Measurements from ENCODE around the gene ZC3H12C. TPM values are rescaled to one million over a fixed set of nuclear protein-coding genes. Genes with fewer than 3 reads are reported as not detected.
"Not testable (repeated sequence)": the region's sequence is repeated elsewhere in the genome, so short reads cannot be mapped to it uniquely, and the experiment has no call there.

ZC3H12C gene
- total and polyA plus RNA-seq, 7 donors: 1.8 to 21.7 (median 16.4) TPM

GRCh38 chr11:110186867-110187266 is 93.7 kb downstream of the ZC3H12C start:
- Histone ChIP-seq H3K27me3 (no peaks in the 10 kb centered on the region), H3K27ac (no peak overlapping the region), H3K36me3 (no peaks in the 10 kb centered on the region), H3K9me3 (no peaks in the 10 kb centered on the region), H3K4me1 (no peaks in the 10 kb centered on the region), H3K4me3 (no peak overlapping the region)
- TF ChIP-seq CTCF (IDR thresholded peaks at IDR 0.05) (no peak), POLR2AphosphoS5 (IDR thresholded peaks at IDR 0.05) (no peak), POLR2A (IDR thresholded peaks at IDR 0.05) (no peak), EP300 (IDR thresholded peaks at IDR 0.05) (no peak)
- intact Hi-C loops (cut with DNase I): no loop called here
- 87 to 91% methylated on average over 4 of the region's 4 CpGs for WGBS, 2 donors
- no peak for DNase-seq

GRCh38 chr11:110187731-110188130 is 94.5 kb downstream of the ZC3H12C start:
- intact Hi-C loops (cut with DNase I): no loop called here

GRCh38 chr11:110190885-110191284 is 97.7 kb downstream of the ZC3H12C start:
- H3K27ac ChIP-seq: no peak overlapping the region
- DNase-seq: no peak
- no peaks in the 10 kb centered on the region for H3K27me3 ChIP-seq
- H3K36me3 ChIP-seq: no peaks in the 10 kb centered on the region
- H3K9me3 ChIP-seq: no peaks in the 10 kb centered on the region
- no peak overlapping the region for H3K4me3 ChIP-seq
- intact Hi-C loops (cut with DNase I): loop anchor here (10.0 kb wide), 1 partner anchor 246 kb away; no protein-coding TSS in a partner anchor
- TF ChIP-seq EP300 (IDR thresholded peaks at IDR 0.05) (no peak), CTCF (IDR thresholded peaks at IDR 0.05) (no peak), POLR2A (IDR thresholded peaks at IDR 0.05) (no peak), POLR2AphosphoS5 (IDR thresholded peaks at IDR 0.05) (no peak)
- H3K4me1 ChIP-seq: no peaks in the 10 kb centered on the region
- WGBS, 2 donors: 85 to 89% methylated on average over 1 of the region's 1 CpG

More at GRCh38 chr11:110187731-110188130, 94.5 kb downstream of the ZC3H12C start:
- H3K4me3 ChIP-seq: no peak overlapping the region
- no peak for DNase-seq
- H3K4me1 ChIP-seq: no peaks in the 10 kb centered on the region
- whole genome bisulfite sequencing, 2 donors: 86 to 96% methylated on average over 6 of the region's 6 CpGs
- H3K27ac ChIP-seq: no peak overlapping the region
- no peaks in the 10 kb centered on the region for H3K36me3 ChIP-seq
- TF ChIP-seq POLR2AphosphoS5 (IDR thresholded peaks at IDR 0.05): no peak
- no peak for TF ChIP-seq EP300 (IDR thresholded peaks at IDR 0.05)
- no peak for TF ChIP-seq POLR2A (IDR thresholded peaks at IDR 0.05)
- no peak for TF ChIP-seq CTCF (IDR thresholded peaks at IDR 0.05)
- no peaks in the 10 kb centered on the region for H3K27me3 ChIP-seq
- H3K9me3 ChIP-seq: no peaks in the 10 kb centered on the region

GRCh38 chr11:110192604-110193282 is 99.6 kb downstream of the ZC3H12C start:
- 73 to 91% methylated on average over 4 of the region's 4 CpGs for WGBS, 2 donors
- not testable (repeated sequence) for H3K9me3 ChIP-seq, H3K27me3 ChIP-seq, H3K4me1 ChIP-seq, H3K4me3 ChIP-seq, DNase-seq, H3K36me3 ChIP-seq, H3K27ac ChIP-seq
- intact Hi-C loops (cut with DNase I): loop anchor here (10.0 kb wide), 1 partner anchor 248 kb away; no protein-coding TSS in a partner anchor

GRCh38 chr11:110194211-110194766 is 101.1 kb downstream of the ZC3H12C start:
- WGBS, 2 donors: 18 to 79% methylated on average over 10 of the region's 10 CpGs
- not testable (repeated sequence) for DNase-seq
- intact Hi-C loops (cut with DNase I): loop anchor here (10.0 kb wide), 1 partner anchor 249 kb away; no protein-coding TSS in a partner anchor

More at GRCh38 chr11:110194211-110194766, 101.1 kb downstream of the ZC3H12C start:
- not testable (repeated sequence) for H3K27ac ChIP-seq, H3K27me3 ChIP-seq, H3K36me3 ChIP-seq, H3K9me3 ChIP-seq, H3K4me3 ChIP-seq, H3K4me1 ChIP-seq
